Spleen (tissue), 11 donors: ENCODE measurements around the gene DNAJB6. TPM values are rescaled to one million over a fixed set of nuclear protein-coding genes. Genes with fewer than 3 reads are reported as not detected.

Experiments
- DNase-seq: peaks from one replicate; pipeline ENCODE4 v3.0.0-alpha.2; 2020
- H3K27ac ChIP-seq, 8 donors: fragments of 200-600 bp; sonication (generic) in 7 of 8; 1 replicate in 4 of 8; 2 replicates in 4 of 8; pipeline versions ENCODE4 v1.5.0 to v1.8.0; 2016 to 2021; ENCODE audit warnings: inconsistent platforms in 4 of 8, mild to moderate bottlenecking in 4 of 8, moderate library complexity in 1 of 8
- H3K27me3 ChIP-seq, 7 donors: fragments of 200-600 bp; sonication (generic) in 6 of 7; replicated peaks in 1 of 7; 1 replicate in 4 of 7; 2 replicates in 3 of 7; pipeline versions ENCODE4 v1.5.0 to v1.8.0; 2016 to 2021; ENCODE audit warnings: inconsistent platforms in 3 of 7, mild to moderate bottlenecking in 1 of 7
- H3K36me3 ChIP-seq, 6 donors: fragments of 200-600 bp; sonication (generic) in 5 of 6; 1 replicate in 4 of 6; 2 replicates in 2 of 6; pipeline versions ENCODE4 v1.5.0 to v1.8.0; 2016 to 2021; ENCODE audit warnings: inconsistent platforms in 2 of 6
- H3K4me1 ChIP-seq, 6 donors: fragments of 200-600 bp; sonication (generic) in 5 of 6; 1 replicate in 3 of 6; 2 replicates in 3 of 6; pipeline versions ENCODE4 v1.5.0 to v1.8.0; 2016 to 2021; ENCODE audit warnings: inconsistent platforms in 3 of 6
- H3K4me3 ChIP-seq, 8 donors: fragments of 200-600 bp; sonication (generic) in 7 of 8; 1 replicate in 4 of 8; 2 replicates in 4 of 8; pipeline versions ENCODE4 v1.5.0 to v1.8.0; 2016 to 2021; ENCODE audit warnings: inconsistent platforms in 4 of 8, mild to moderate bottlenecking in 4 of 8, moderate library complexity in 2 of 8
- H3K9me3 ChIP-seq, 8 donors: fragments of 200-600 bp; sonication (generic) in 7 of 8; 1 replicate in 4 of 8; 2 replicates in 4 of 8; pipeline versions ENCODE4 v1.5.0 to v1.8.0; 2016 to 2021; ENCODE audit warnings: inconsistent platforms in 4 of 8
- CTCF ChIP-seq, 11 experiments: fragments of 200-600 bp in 7 of 11; fragments of 450-650 bp in 4 of 11; sonication (generic) in 4 of 11; IDR thresholded peaks in 8 of 11; conservative IDR thresholded peaks in 3 of 11; 1 replicate in 7 of 11; 2 replicates in 4 of 11; pipeline versions ENCODE4 v1.4.0 to v1.8.0; 2016 to 2021; ENCODE audit warnings: antibody characterized with exemption in 11 of 11, inconsistent platforms in 4 of 11, mild to moderate bottlenecking in 1 of 11
- POLR2A ChIP-seq, 3 donors: fragments of 450-650 bp; IDR thresholded peaks; one replicate each; pipeline ENCODE4 v1.5.1; 2017; ENCODE audit warnings: antibody characterized with exemption in 3 of 3, mild to moderate bottlenecking in 1 of 3
- POLR2AphosphoS5 ChIP-seq, 3 donors: sonication (generic); formaldehyde crosslinking; IDR thresholded peaks; one replicate each; pipeline ENCODE4 v1.5.1; 2017; ENCODE audit warnings: antibody characterized with exemption in 3 of 3
- WGBS, 5 donors: extraction: QIAGEN DNeasy Blood & Tissue Kit in 3 of 5; methylation state at CpG; one replicate each; pipeline versions ENCODE4 v1.1.5 to v1.1.7; 2013 to 2018; 5-methylcytosine and 5-hydroxymethylcytosine counted together
- intact Hi-C: fragments of 100-400 bp; cut with DNase I; formaldehyde crosslinking; loops from one replicate; pipeline ENCODE4 v1.15.0; 2023; ENCODE audit warnings: low total_unique reads
- polyA plus RNA-seq, 3 donors: library from polyadenylated mRNA; stranded (reverse); fragments of 200-250 nt; gene quantifications; one replicate each; pipeline ENCODE4 v1.2.1, GENCODE V29; 2013
- total RNA-seq, 7 donors: library from RNA; depleted of rRNA in 3 of 7; stranded (reverse); fragments of >200 nt in 3 of 7; fragmentation: NEBNext Ultra II Directional in 4 of 7; extraction: Animal tissue kit (Norgen Biotek cat#: 25700) in 4 of 7; gene quantifications; one replicate each; pipeline versions ENCODE4 v1.1.0 to v1.2.1, GENCODE V29; 2016 to 2021
- donor health status: healthy with polysubstance abuse.
- donor health status: DM: no; HTN: no; CAD: no; lungs with moderate emphysema.
- donor health status: DM: no; HTN: no; CAD: no.
- donor health status: Bipolar disorder and iron deficiency.
- donor health status: healthy.
- donor health status: DM: no; HTN: no; CAD: no.
- donor health status: DM: yes; HTN: yes; CAD: no.

Gene DNAJB6
- total and polyA plus RNA-seq, 10 donors: 37.7 to 115 (median 92.0) TPM

DNA sequence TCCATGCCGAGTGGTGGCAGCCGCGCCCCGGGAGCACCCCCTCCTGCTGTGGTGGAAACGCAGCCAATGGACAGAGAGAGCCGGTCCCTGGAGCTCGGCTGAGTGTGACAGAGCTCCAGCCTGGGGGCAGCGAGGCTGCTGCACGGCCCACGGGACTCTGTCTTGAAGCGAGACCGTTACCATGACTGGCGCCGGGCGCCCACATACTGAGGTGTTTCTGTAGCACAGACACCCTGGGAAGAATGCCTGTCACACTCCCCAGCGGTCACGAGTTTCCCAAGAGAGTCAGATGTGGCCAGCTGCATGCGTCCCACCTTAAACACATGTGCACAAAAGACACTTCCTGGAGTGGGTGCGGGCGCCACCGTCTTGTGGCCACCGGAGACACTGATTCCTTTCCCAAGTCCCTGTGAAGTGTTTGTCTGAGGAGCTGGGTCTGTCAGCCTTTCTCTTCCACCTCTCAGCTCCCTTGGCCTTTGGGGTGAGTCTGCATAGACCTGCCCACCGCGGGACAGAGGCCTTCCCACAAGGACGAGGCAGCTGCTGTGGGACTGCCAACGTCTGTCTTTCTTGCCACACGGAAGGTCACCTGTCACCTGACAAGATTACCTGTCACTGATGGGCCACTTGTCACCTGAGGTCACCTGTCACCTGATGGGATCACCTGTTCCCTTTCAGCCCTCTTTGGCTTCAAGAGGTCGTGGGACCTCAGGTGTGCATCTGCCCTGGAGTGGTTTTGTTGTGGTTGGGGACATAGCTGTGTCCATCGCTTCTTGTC is 94.6 kb downstream of the DNAJB6 start:
- Histone ChIP-seq H3K4me3 (no peak overlapping the region), H3K36me3 (no peaks in the 10 kb centered on the region), H3K4me1 (peaks cover 7 to 13% (median 10%) of the 10 kb centered on the region in 6 donors), H3K9me3 (no peaks in the 10 kb centered on the region), H3K27me3 (peaks cover 0 to 8% (median 0%) of the 10 kb centered on the region in 7 donors), H3K27ac (no peak overlapping the region)
- TF ChIP-seq POLR2AphosphoS5 (IDR thresholded peaks at IDR 0.05): no peak
- DNase-seq: peak; percentile 65
- 83 to 89% (median 86%) methylated on average over 20 to 29 of the region's 29 CpGs for WGBS, 5 donors
- intact Hi-C loops: loop anchor here (5.0 kb wide), 1 partner anchor 446 kb away; no protein-coding TSS in a partner anchor

GRCh38 chr7:157431951-157432540 is 95.2 kb downstream of the DNAJB6 start:
- Histone ChIP-seq H3K27ac (no peak overlapping the region), H3K4me3 (no peak overlapping the region), H3K36me3 (no peaks in the 10 kb centered on the region), H3K9me3 (no peaks in the 10 kb centered on the region), H3K27me3 (peaks cover 0 to 8% (median 0%) of the 10 kb centered on the region in 7 donors), H3K4me1 (peaks cover 7 to 13% (median 10%) of the 10 kb centered on the region in 6 donors)
- 77 to 87% (median 78%) methylated on average over 22 of the region's 22 CpGs for WGBS, 5 donors
- DNase-seq: peak; percentile 70
- TF ChIP-seq POLR2A (IDR thresholded peaks at IDR 0.05): no peak
- TF ChIP-seq POLR2AphosphoS5 (IDR thresholded peaks at IDR 0.05): no peak
- TF ChIP-seq CTCF (IDR thresholded peaks at IDR 0.05 in 8 of 11, conservative IDR thresholded peaks at IDR 0.05 in 3 of 11): no peak
- intact Hi-C loops: loop anchor here (5.0 kb wide), 1 partner anchor 445 kb away; no protein-coding TSS in a partner anchor

GRCh38 chr7:157432541-157432956 is 95.7 kb downstream of the DNAJB6 start:
- Histone ChIP-seq H3K36me3 (no peaks in the 10 kb centered on the region), H3K4me1 (peaks cover 7 to 13% (median 10%) of the 10 kb centered on the region in 6 donors), H3K9me3 (no peaks in the 10 kb centered on the region), H3K27me3 (peaks cover 0 to 8% (median 0%) of the 10 kb centered on the region in 7 donors), H3K4me3 (peak overlapping the region in 4 of 8 donors; percentile 8 to 37 (median 20)), H3K27ac (no peak overlapping the region)
- TF ChIP-seq CTCF (IDR thresholded peaks at IDR 0.05 in 8 of 11, conservative IDR thresholded peaks at IDR 0.05 in 3 of 11) (no peak), POLR2AphosphoS5 (IDR thresholded peaks at IDR 0.05) (no peak), POLR2A (IDR thresholded peaks at IDR 0.05) (no peak)
- WGBS, 5 donors: 7 to 24% (median 14%) methylated on average over 15 to 17 of the region's 17 CpGs
- intact Hi-C loops: loop anchor here (5.0 kb wide), 1 partner anchor 445 kb away; no protein-coding TSS in a partner anchor
- DNase-seq: peak; percentile 79

DNA sequence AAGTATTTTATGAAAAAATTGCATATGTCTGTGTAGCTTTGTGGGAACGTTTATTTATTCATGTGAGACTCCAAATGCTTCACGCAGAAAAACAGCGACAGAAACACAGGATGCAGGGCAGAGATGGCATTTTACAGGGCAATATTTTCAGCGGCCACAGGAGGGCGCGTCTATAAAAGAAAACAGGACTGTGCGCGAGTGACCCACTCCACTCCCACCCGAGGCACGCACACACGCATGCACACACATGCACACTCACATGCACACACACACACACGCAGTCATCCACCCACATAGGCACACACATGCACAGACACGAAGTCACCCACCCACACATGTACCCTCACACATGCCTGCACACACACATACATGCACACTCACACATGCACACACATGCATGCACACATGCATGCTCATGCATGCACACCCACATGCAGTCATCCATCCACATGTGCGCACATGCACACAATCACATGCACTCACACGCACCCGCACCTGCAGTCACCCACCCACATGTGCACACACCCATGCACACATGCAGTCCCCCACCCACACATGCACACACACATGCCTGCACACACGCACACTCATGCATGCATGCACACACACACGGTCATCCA is 96.3 kb downstream of the DNAJB6 start:
- intact Hi-C loops: loop anchor here (5.0 kb wide), 1 partner anchor 444 kb away; no protein-coding TSS in a partner anchor
- DNase-seq: peak; percentile 77
- TF ChIP-seq POLR2AphosphoS5 (IDR thresholded peaks at IDR 0.05): no peak
- no peak for TF ChIP-seq POLR2A (IDR thresholded peaks at IDR 0.05)
- TF ChIP-seq CTCF (IDR thresholded peaks at IDR 0.05 in 8 of 11, conservative IDR thresholded peaks at IDR 0.05 in 3 of 11): peak; percentile 47 to 77 (median 74)
- H3K36me3 ChIP-seq: no peaks in the 10 kb centered on the region
- 22 to 30% (median 27%) methylated on average over 18 of the region's 18 CpGs for WGBS, 5 donors
- no peak overlapping the region for H3K27ac ChIP-seq
- peak overlapping the region in 4 of 8 donors; percentile 8 to 37 (median 20) for H3K4me3 ChIP-seq
- peaks cover 7 to 13% (median 10%) of the 10 kb centered on the region in 6 donors for H3K4me1 ChIP-seq
- peaks cover 0 to 8% (median 0%) of the 10 kb centered on the region in 7 donors for H3K27me3 ChIP-seq
- H3K9me3 ChIP-seq: no peaks in the 10 kb centered on the region
